HepG2 (cell line): ENCODE results near the gene FKBP8. TPM values are rescaled to one million over a fixed set of nuclear protein-coding genes. Genes with fewer than 3 reads are reported as not detected.

Experiments
- GPN1 ChIP-seq: sonication (generic); formaldehyde crosslinking; IDR thresholded peaks from 2 replicates; pipeline ENCODE4 v1.5.1; 2020; ENCODE audit warnings: missing genetic modification reagents, borderline replicate concordance
- KLF11 ChIP-seq: IDR thresholded peaks from 2 replicates; pipeline ENCODE4 v1.6.1; 2016; ENCODE audit warnings: missing compliant biosample characterization
- MAFG ChIP-seq: sonication (generic); formaldehyde crosslinking; IDR thresholded peaks from 2 replicates; pipeline ENCODE4 v1.5.1; 2020; ENCODE audit warnings: mild to moderate bottlenecking, missing genetic modification reagents
- POLR2A ChIP-seq, 2 experiments: IDR thresholded peaks; 2 replicates each; pipeline ENCODE4 v1.6.1; 2011; ENCODE audit warnings: low read depth in 2 of 2, low read length in 2 of 2, mild to moderate bottlenecking in 1 of 2, moderate library complexity in 1 of 2; ENCODE audit not compliant: insufficient read depth in 1 of 2
- RFXANK ChIP-seq: IDR thresholded peaks from 2 replicates; pipeline ENCODE4 v1.6.1; 2016
- TCF12 ChIP-seq, 2 experiments: fragments of 450-650 bp in 1 of 2; sonication (generic) in 1 of 2; formaldehyde crosslinking in 1 of 2; IDR thresholded peaks; 2 replicates each; pipeline versions ENCODE4 v1.6.1 to v1.8.0; 2017 to 2022; ENCODE audit warnings: antibody characterized with exemption in 1 of 2, mild to moderate bottlenecking in 1 of 2, missing genetic modification reagents in 1 of 2, moderate library complexity in 1 of 2
- TGIF2 ChIP-seq: IDR thresholded peaks from 2 replicates; pipeline ENCODE4 v1.6.1; 2016; ENCODE audit warnings: control low read depth, missing compliant biosample characterization
- ZMYM3 ChIP-seq: sonication (generic); formaldehyde crosslinking; IDR thresholded peaks from 2 replicates; pipeline ENCODE4 v1.5.1; 2020; ENCODE audit warnings: mild to moderate bottlenecking, missing genetic modification reagents
- ZNF34 ChIP-seq: sonication (generic); formaldehyde crosslinking; IDR thresholded peaks from 2 replicates; pipeline ENCODE4 v1.4.0; 2020; ENCODE audit warnings: mild to moderate bottlenecking, missing genetic modification reagents, borderline replicate concordance
- ZNF543 ChIP-seq: sonication (generic); formaldehyde crosslinking; IDR thresholded peaks from 2 replicates; pipeline ENCODE4 v1.4.0; 2020; ENCODE audit warnings: mild to moderate bottlenecking, missing genetic modification reagents
- polyA plus RNA-seq, 8 experiments: library from polyadenylated mRNA; depleted of rRNA in 3 of 8; stranded (reverse) in 7 of 8; unstranded in 1 of 8; fragments of >200 nt; fragmentation: Illumina TruSeq in 4 of 8; extraction: Trizol in 4 of 8; gene quantifications; 2 replicates each; pipeline versions ENCODE4 v1.2.1 to v1.2.3, GENCODE V29; 2011 to 2016; ENCODE audit warnings: low read depth in 4 of 8, missing spikeins in 1 of 8, mixed read lengths in 1 of 8; ENCODE audit not compliant: insufficient read depth in 1 of 8
- total RNA-seq, 5 experiments: library from RNA; depleted of rRNA; stranded (reverse); fragments of >200 nt; fragmentation: Illumina TruSeq; extraction: Trizol; gene quantifications; 2 replicates each; pipeline ENCODE4 v1.2.3, GENCODE V29; 2016; ENCODE audit warnings: low read depth in 1 of 5
- TF ChIP-seq, protein P1 (sequence below): sonication (generic); formaldehyde crosslinking; IDR thresholded peaks from 2 replicates; pipeline ENCODE4 v1.5.1; 2020; ENCODE audit warnings: mild to moderate bottlenecking, missing genetic modification reagents, moderate library complexity
- TF ChIP-seq, protein P2 (sequence below): sonication (generic); formaldehyde crosslinking; IDR thresholded peaks from 2 replicates; pipeline ENCODE4 v1.5.0; 2020; ENCODE audit warnings: mild to moderate bottlenecking, missing genetic modification reagents, borderline replicate concordance
- TF ChIP-seq, protein P3 (sequence below): sonication (generic); formaldehyde crosslinking; IDR thresholded peaks from 2 replicates; pipeline ENCODE4 v1.8.1; 2023; ENCODE audit warnings: mild to moderate bottlenecking, missing genetic modification reagents
- TF ChIP-seq, protein P4 (sequence below): sonication (generic); formaldehyde crosslinking; IDR thresholded peaks from 2 replicates; pipeline ENCODE4 v1.4.0; 2020; ENCODE audit warnings: mild to moderate bottlenecking, missing genetic modification reagents

Gene FKBP8
- total and polyA plus RNA-seq, 2 of the 13 experiments (the other 11 are each of a cell fraction or from before 2014, with no cell fraction given) = 81.7 to 93.9 TPM

DNA sequence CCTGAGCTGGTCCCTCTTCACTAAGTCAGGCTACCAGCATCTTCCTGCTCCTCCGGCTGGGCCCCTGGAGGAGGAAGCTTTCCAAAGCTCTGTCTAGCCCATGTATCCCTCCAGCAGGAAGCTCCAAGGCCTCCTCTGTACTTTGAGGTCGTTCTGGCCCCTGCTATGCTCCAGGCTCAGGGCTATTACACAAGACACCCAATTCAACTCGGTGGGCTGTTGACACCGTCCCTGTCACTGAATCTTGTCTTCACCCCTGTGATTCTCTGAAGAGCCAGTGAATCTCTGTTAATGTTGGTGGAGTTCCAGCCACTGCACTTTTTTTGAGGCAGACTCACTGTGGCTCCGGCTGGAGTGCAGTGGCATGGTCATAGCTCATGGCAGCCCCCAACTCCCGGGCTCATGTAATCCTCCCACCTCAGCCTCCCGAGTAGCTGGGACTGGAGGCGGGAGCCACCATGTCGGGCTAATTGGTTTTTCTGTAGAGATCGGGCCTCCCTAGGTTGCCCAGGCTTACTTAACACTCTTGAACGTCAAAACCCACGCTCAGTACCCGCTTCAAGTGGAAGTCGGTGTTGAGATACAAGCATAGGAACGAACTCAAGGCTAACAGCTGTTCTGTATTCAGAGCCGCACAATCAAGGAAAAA, 44.7 kb upstream of the FKBP8 start (continued):
- TF ChIP-seq, protein P1, sequence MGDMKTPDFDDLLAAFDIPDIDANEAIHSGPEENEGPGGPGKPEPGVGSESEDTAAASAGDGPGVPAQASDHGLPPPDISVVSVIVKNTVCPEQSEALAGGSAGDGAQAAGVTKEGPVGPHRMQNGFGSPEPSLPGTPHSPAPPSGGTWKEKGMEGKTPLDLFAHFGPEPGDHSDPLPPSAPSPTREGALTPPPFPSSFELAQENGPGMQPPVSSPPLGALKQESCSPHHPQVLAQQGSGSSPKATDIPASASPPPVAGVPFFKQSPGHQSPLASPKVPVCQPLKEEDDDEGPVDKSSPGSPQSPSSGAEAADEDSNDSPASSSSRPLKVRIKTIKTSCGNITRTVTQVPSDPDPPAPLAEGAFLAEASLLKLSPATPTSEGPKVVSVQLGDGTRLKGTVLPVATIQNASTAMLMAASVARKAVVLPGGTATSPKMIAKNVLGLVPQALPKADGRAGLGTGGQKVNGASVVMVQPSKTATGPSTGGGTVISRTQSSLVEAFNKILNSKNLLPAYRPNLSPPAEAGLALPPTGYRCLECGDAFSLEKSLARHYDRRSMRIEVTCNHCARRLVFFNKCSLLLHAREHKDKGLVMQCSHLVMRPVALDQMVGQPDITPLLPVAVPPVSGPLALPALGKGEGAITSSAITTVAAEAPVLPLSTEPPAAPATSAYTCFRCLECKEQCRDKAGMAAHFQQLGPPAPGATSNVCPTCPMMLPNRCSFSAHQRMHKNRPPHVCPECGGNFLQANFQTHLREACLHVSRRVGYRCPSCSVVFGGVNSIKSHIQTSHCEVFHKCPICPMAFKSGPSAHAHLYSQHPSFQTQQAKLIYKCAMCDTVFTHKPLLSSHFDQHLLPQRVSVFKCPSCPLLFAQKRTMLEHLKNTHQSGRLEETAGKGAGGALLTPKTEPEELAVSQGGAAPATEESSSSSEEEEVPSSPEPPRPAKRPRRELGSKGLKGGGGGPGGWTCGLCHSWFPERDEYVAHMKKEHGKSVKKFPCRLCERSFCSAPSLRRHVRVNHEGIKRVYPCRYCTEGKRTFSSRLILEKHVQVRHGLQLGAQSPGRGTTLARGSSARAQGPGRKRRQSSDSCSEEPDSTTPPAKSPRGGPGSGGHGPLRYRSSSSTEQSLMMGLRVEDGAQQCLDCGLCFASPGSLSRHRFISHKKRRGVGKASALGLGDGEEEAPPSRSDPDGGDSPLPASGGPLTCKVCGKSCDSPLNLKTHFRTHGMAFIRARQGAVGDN (CRISPR knock-in tag) = no peak
- TF ChIP-seq KLF11 (CRISPR knock-in tag) (no peak), POLR2A (IDR thresholded peaks at IDR 0.05; ENCODE audit: insufficient read depth in 1 of 2, low read depth in 2 of 2, low read length in 2 of 2) (peak in 1 of 2 experiments; percentile 50; a peak in 2 of 4 replicates), ZMYM3 (CRISPR knock-in tag) (no peak), RFXANK (no peak), TGIF2 (CRISPR knock-in tag) (peak; percentile 20; the same call in 1 of the 2 replicates), MAFG (CRISPR knock-in tag) (no peak), ZNF543 (no peak), TCF12 (IDR thresholded peaks at IDR 0.05) (no peak), TCF12 (CRISPR knock-in tag; IDR thresholded peaks at IDR 0.05) (no peak), ZNF34 (no peak), GPN1 (CRISPR knock-in tag) (no peak)
- TF ChIP-seq, protein P2, sequence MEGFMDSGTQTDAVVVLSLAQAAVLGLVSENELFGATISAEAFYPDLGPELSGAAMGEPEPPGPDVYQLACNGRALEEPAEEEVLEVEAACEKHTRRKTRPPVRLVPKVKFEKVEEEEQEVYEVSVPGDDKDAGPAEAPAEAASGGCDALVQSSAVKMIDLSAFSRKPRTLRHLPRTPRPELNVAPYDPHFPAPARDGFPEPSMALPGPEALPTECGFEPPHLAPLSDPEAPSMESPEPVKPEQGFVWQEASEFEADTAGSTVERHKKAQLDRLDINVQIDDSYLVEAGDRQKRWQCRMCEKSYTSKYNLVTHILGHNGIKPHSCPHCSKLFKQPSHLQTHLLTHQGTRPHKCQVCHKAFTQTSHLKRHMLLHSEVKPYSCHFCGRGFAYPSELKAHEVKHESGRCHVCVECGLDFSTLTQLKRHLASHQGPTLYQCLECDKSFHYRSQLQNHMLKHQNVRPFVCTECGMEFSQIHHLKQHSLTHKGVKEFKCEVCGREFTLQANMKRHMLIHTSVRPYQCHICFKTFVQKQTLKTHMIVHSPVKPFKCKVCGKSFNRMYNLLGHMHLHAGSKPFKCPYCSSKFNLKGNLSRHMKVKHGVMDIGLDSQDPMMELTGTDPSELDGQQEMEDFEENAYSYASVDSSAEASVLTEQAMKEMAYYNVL (CRISPR knock-in tag) = no peak
- TF ChIP-seq, protein P3, sequence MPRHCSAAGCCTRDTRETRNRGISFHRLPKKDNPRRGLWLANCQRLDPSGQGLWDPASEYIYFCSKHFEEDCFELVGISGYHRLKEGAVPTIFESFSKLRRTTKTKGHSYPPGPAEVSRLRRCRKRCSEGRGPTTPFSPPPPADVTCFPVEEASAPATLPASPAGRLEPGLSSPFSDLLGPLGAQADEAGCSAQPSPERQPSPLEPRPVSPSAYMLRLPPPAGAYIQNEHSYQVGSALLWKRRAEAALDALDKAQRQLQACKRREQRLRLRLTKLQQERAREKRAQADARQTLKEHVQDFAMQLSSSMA (CRISPR knock-in tag) = peak; percentile 25; the same call in 1 of the 2 replicates
- TF ChIP-seq, protein P4, sequence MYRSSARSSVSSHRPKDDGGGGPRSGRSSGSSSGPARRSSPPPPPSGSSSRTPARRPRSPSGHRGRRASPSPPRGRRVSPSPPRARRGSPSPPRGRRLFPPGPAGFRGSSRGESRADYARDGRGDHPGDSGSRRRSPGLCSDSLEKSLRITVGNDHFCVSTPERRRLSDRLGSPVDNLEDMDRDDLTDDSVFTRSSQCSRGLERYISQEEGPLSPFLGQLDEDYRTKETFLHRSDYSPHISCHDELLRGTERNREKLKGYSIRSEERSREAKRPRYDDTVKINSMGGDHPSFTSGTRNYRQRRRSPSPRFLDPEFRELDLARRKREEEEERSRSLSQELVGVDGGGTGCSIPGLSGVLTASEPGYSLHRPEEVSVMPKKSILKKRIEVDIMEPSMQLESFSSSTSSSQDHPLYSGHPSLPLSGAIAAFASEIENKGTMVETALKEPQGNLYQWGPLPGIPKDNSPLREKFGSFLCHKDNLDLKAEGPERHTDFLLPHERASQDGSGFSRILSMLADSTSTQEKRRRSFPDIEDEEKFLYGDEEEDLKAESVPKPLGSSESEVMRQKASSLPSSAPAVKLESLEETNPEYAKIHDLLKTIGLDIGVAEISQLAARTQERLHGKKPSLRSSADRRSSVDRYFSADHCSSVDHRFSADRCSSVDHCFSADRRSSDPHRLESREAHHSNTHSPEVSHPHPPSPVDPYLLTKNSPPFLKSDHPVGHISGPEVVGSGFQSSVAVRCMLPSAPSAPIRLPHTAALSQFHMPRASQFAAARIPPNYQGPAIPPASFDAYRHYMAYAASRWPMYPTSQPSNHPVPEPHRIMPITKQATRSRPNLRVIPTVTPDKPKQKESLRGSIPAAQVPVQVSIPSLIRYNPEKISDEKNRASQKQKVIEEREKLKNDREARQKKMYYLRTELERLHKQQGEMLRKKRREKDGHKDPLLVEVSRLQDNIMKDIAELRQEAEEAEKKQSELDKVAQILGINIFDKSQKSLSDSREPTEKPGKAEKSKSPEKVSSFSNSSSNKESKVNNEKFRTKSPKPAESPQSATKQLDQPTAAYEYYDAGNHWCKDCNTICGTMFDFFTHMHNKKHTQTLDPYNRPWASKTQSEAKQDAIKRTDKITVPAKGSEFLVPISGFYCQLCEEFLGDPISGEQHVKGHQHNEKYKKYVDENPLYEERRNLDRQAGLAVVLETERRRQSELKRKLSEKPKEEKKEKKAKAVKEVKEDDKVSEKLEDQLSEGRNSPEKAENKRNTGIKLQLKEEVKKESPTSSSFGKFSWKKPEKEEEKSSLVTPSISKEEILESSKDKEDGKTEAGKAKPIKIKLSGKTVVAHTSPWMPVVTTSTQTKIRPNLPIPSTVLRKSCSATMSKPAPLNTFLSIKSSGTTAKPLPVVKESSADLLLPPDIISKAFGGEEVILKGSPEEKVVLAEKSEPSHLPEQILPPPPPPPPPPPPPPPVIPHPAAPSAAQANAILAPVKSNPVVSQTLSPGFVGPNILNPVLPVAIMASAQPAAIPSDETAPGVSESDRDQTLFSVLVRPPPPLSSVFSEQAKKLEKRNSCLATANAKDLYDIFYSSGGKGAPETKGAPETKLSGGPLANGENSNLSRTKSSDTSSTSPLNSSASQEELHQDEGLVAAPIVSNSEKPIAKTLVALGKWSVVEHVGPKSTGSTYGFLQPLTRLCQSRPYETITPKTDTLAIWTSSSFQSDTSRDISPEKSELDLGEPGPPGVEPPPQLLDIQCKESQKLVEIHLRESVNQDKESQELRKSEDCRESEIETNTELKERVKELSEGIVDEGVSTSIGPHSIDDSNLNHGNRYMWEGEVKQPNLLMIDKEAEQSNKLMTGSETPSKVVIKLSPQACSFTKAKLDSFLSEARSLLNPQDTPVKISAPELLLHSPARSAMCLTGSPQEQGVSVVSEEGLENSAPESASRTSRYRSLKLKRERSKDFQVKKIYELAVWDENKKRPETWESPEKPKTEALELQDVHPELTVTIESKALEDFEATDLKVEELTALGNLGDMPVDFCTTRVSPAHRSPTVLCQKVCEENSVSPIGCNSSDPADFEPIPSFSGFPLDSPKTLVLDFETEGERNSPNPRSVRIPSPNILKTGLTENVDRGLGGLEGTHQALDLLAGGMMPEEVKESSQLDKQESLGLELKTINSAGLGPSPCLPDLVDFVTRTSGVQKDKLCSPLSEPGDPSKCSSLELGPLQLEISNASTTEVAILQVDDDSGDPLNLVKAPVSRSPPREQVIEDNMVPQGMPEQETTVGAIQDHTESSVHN (CRISPR knock-in tag) = no peak
